Measurements from ENCODE around the gene PLXNC1. TPM values are rescaled to one million over a fixed set of nuclear protein-coding genes. Genes with fewer than 3 reads are reported as not detected.

PLXNC1 gene
- polyA plus RNA-seq, 3 donors from 2014 or later, result 2.3 to 3.3 (median 2.5) TPM

DNA sequence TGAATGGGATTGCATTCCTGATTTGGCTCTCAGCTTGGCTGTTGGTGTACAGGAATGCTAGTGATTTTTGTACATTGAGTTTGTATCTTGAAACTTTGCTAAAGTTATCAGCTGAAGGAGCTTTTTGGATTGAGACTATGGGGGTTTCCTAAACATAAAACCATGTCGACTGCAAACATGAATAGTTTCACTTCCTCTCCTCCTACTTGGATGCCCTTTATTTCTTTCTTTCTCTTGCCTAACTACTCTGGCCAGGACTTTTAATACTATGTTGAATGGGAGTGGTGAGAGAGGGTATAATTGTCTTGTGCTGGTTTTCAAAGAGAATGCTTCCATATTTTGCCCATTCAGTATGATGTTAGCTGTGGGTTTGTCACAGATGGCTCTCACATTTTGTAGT lies 169.8 kb downstream of the PLXNC1 start:
- Mint-ChIP-seq H3K36me3 (peaks cover 41 to 47% (median 47%) of the 10 kb centered on the region in 3 donors), H3K4me3 (no peak overlapping the region), H3K27ac (no peak overlapping the region), H3K27me3 (ENCODE audit: low read depth in 3 of 3) (peaks cover 0 to 2% (median 2%) of the 10 kb centered on the region in 3 donors), H3K9me3 (peaks cover 21 to 35% (median 27%) of the 10 kb centered on the region in 6 donors), H3K4me1 (no peaks in the 10 kb centered on the region)
- DNase-seq, result no peak

DNA sequence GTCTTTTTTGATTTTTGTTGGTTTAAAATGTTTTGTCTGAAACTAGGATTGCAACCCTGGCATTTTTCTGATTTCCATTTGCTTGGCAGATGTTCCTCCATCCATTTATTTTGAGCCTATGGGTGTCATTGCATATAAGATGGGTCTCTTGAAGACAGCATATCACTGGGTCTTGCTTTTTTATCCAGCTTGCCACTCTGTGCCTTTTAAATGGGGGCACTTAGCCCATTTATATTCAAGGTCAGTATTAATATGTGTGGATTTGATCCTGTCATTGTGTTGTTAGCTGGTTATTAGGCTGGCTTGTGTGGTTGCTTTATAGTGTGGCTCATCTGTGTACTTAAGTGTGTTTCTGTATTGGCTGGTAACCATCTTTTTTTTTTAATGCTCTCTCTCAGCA lies 171.7 kb downstream of the PLXNC1 start:
- H3K9me3 Mint-ChIP-seq, result peaks cover 21 to 35% (median 27%) of the 10 kb centered on the region in 6 donors
- no peak for DNase-seq
- H3K36me3 Mint-ChIP-seq, result peaks cover 48 to 60% (median 57%) of the 10 kb centered on the region in 3 donors
- no peak overlapping the region for H3K27ac Mint-ChIP-seq
- no peak overlapping the region for H3K4me3 Mint-ChIP-seq
- peaks cover 0 to 2% (median 0%) of the 10 kb centered on the region in 3 donors for H3K27me3 Mint-ChIP-seq (ENCODE audit: low read depth in 3 of 3)
- no peaks in the 10 kb centered on the region for H3K4me1 Mint-ChIP-seq

DNA sequence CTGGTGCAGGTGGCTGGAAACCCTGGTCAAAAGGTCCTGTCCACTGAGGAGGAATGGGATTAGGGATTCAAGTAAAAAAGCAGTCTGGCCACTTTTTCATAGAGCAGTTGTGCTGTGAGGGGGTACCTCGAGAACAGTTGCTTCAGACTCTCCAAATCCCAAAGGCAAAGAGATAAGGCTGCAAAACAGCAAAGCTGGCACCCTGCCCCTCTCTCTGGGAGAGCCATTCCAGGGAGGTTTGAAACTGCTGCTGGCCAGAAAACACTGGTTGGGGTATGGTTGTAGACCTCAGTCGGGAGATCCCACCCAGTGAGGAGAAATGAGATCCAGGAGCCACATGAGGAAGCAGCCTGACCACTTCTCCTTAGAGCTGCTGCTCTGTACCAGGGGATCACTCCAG lies 174.0 kb downstream of the PLXNC1 start:
- H3K27me3 Mint-ChIP-seq (ENCODE audit: low read depth in 3 of 3), result peaks cover 0 to 2% (median 1%) of the 10 kb centered on the region in 3 donors
- H3K9me3 Mint-ChIP-seq, result peaks cover 20 to 35% (median 27%) of the 10 kb centered on the region in 6 donors
- no peak for DNase-seq
- no peak overlapping the region for H3K4me3 Mint-ChIP-seq
- H3K36me3 Mint-ChIP-seq, result peaks cover 48 to 66% (median 57%) of the 10 kb centered on the region in 3 donors
- no peak overlapping the region for H3K27ac Mint-ChIP-seq
- no peaks in the 10 kb centered on the region for H3K4me1 Mint-ChIP-seq

DNA sequence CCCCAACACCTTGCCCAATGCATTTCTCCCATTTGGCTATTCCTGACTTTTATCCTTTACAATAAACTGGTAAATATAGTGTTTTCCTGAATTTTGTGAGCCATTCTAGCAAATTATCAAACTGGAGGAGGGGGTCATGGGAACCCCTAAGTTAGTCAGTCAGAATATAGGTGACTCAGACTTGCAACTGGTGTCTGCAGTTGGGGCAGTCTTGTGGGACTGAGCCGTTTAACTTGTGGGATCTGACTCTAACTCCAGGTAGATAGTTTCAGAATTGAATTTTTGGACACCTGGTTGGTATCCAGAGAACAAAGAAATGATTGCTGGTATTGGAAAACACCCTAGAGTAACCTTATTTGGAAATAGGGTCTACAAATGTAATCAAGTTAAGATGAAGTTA lies 177.9 kb downstream of the PLXNC1 start:
- Mint-ChIP-seq H3K36me3 (peaks cover 29 to 48% (median 39%) of the 10 kb centered on the region in 3 donors), H3K27me3 (ENCODE audit: low read depth in 3 of 3) (peaks cover 0 to 3% (median 1%) of the 10 kb centered on the region in 3 donors), H3K4me3 (no peak overlapping the region), H3K27ac (no peak overlapping the region), H3K4me1 (no peaks in the 10 kb centered on the region), H3K9me3 (peaks cover 2 to 4% (median 2%) of the 10 kb centered on the region in 6 donors)
- DNase-seq, result no peak

DNA sequence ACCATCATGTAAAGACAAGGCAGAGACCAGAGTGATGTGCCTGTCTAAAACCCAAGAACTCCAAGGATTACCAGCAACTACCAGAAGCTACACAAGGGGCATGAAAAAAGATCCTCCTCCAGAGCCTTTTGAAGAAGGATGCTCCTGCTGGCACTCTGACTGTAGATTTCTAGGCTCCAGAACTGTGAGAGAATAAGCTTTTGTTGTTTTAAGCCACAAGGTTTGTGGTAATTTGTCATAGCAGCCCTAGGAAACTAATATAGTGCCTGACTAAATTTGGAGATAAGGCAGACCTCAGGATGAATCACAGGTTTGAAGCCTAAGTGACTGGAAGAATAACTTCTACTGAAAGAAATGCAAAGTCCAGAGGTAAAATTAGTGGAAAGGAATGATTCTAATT lies 178.3 kb downstream of the PLXNC1 start:
- DNase-seq, result no peak
- Mint-ChIP-seq H3K4me3 (no peak overlapping the region), H3K9me3 (no peaks in the 10 kb centered on the region), H3K4me1 (no peaks in the 10 kb centered on the region), H3K27ac (no peak overlapping the region), H3K27me3 (ENCODE audit: low read depth in 3 of 3) (peaks cover 0 to 3% (median 0%) of the 10 kb centered on the region in 3 donors), H3K36me3 (peaks cover 28 to 47% (median 37%) of the 10 kb centered on the region in 3 donors)

DNA sequence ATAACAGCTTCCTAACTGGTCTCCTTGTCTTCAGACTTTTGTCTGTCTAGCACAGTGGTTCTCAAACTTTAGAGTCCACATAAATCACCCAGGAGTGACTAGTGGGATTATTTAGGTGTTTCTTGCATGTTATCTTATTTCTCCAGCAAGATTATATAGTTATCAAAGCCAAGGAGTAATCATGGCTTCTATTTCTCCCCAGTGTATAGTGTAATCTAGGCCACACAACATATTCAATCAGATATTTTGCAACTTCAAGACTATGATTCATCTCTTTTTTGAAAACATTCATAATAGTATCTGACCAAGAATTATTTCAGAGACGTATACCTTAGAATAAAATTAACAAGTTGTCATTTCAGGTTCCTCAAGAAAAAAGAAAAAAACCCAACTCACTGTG lies 179.4 kb downstream of the PLXNC1 start:
- H3K4me1 Mint-ChIP-seq, result no peaks in the 10 kb centered on the region

DNA sequence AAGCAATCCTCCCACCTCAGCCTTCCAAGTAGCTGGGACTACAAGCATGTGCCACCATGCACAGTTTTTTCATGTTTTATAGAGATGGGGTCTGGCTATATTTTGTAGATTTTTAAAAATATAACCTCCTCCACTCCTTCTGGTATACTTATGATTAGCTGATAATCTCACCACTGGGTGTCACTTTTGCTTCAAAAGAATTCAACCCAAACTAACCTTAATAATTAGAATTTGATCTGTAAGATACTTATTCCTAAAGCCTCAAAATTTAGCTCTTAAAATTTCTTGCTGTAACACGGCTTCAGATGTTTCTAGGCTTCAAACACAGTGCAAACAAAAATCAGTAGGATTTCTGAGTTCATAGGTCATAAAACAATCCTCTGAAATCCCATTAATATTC lies 181.0 kb downstream of the PLXNC1 start:
- H3K27ac Mint-ChIP-seq, result no peak overlapping the region
- no peaks in the 10 kb centered on the region for H3K4me1 Mint-ChIP-seq
- no peak overlapping the region for H3K4me3 Mint-ChIP-seq
- DNase-seq, result no peak
- H3K27me3 Mint-ChIP-seq (ENCODE audit: low read depth in 3 of 3), result peaks cover 0 to 3% (median 0%) of the 10 kb centered on the region in 3 donors
- peaks cover 20 to 43% (median 40%) of the 10 kb centered on the region in 3 donors for H3K36me3 Mint-ChIP-seq
- H3K9me3 Mint-ChIP-seq, result no peaks in the 10 kb centered on the region

More for the DNA sequence above, 179.4 kb downstream of the PLXNC1 start:
- H3K27me3 Mint-ChIP-seq (ENCODE audit: low read depth in 3 of 3), result peaks cover 0 to 3% (median 0%) of the 10 kb centered on the region in 3 donors
- DNase-seq, result no peak
- H3K4me3 Mint-ChIP-seq, result no peak overlapping the region
- no peaks in the 10 kb centered on the region for H3K9me3 Mint-ChIP-seq
- H3K36me3 Mint-ChIP-seq, result peaks cover 25 to 43% (median 40%) of the 10 kb centered on the region in 3 donors
- no peak overlapping the region for H3K27ac Mint-ChIP-seq

DNA sequence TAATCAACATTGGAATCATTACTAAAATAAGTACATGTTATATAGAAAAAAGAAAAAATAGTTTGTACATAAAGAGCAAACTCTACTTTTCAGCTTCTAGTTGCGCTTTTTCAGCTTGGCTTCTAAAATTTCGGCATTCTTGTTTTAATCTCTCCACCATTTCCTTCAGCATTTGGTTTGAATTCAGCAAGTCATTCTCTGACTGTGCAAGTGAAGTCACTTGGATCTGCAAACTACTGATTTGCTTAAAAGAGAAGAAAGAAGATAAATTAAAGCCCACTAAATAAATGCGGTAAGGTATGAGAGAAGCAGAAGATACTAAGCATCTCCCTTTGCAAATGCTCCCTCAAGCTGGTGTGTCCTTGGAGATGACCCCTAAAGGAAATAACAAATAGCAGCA lies 185.0 kb downstream of the PLXNC1 start:
- Mint-ChIP-seq H3K9me3 (no peaks in the 10 kb centered on the region), H3K36me3 (peaks cover 15 to 45% (median 35%) of the 10 kb centered on the region in 3 donors), H3K4me1 (no peaks in the 10 kb centered on the region), H3K27ac (no peak overlapping the region), H3K4me3 (no peak overlapping the region), H3K27me3 (ENCODE audit: low read depth in 3 of 3) (peaks cover 0 to 2% (median 1%) of the 10 kb centered on the region in 3 donors)
- DNase-seq, result no peak

DNA sequence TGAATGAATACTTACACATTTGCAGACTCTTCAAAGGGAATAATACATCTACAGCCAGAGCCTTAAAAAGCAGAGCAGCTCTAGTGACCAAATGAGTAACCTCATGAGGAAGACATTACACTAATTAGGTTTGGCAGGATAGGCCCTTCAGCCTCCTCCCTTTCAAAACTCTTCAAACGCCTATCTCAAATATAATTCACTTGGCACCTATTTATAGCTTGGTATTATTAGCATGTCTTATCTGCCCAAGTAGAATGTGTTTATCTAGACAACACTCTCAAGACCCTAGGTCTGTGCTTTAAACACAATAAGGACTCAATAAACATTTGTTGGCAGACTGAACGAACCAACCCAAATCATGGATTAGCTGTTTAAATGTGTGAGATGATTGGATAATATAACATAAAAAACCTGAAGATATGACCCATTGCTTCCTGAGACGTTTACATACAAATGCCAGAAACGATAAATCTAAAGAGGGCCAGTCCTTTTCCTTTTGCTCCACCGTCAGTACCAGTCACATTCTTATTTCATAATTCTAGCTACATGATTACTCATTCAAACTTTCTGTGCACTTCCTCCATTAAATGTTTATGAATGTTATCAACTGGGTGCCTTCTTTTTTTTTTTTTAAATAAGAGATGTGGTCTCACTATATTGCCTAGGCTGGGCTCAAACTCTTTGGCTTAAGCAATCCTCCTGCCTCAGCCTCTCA lies 188.0 kb downstream of the PLXNC1 start:
- H3K36me3 Mint-ChIP-seq, result peaks cover 12 to 43% (median 26%) of the 10 kb centered on the region in 3 donors
- H3K9me3 Mint-ChIP-seq, result no peaks in the 10 kb centered on the region
- H3K27me3 Mint-ChIP-seq (ENCODE audit: low read depth in 3 of 3), result peaks cover 0 to 2% (median 1%) of the 10 kb centered on the region in 3 donors
- no peak overlapping the region for H3K4me3 Mint-ChIP-seq
- no peak for DNase-seq
- H3K27ac Mint-ChIP-seq, result peak overlapping the region in 1 of 6 donors; percentile 28
- H3K4me1 Mint-ChIP-seq, result no peaks in the 10 kb centered on the region

DNA sequence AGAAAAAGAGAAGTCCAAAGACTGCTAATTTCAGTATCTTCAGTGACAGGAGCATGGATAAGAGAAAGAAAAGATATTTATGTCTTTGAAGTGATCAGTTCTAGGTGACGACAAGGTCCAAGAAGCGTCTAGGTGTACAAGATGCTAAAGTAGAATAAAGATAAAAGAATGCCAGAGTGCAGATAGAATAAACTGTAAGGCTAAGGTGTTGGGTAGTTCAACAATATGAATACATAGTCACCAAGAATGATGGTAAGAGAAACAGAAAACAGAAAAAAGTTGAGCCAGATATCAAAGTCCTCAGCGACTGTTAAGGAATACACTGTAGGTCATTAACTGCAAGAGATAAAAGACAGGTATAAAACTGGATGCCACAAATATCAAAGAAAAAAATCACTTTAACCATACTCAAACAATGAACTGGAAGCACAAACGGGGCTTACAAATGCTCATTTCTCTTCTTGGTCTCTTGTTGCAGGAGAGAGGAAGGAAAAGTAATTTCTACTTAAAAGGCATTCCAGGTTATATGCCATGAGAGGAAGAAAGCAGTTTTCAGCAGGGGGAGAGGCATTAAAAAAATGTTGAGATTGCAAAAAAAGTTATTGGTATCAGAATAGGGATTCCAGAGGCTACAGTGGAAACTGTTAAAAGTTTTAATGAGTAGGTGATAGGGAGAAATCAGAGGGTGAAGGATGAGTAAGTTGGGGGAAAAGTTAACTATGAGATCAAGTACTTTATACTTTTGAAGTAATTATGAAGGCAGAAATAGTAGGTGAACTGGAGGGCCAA lies 189.8 kb downstream of the PLXNC1 start:
- H3K9me3 Mint-ChIP-seq, result peaks cover 0 to 2% (median 0%) of the 10 kb centered on the region in 6 donors
- H3K27me3 Mint-ChIP-seq (ENCODE audit: low read depth in 3 of 3), result peaks cover 0 to 2% (median 1%) of the 10 kb centered on the region in 3 donors
- H3K36me3 Mint-ChIP-seq, result peaks cover 7 to 39% (median 23%) of the 10 kb centered on the region in 3 donors
- H3K4me1 Mint-ChIP-seq, result no peaks in the 10 kb centered on the region
- H3K4me3 Mint-ChIP-seq, result no peak overlapping the region
- no peak for DNase-seq
- no peak overlapping the region for H3K27ac Mint-ChIP-seq

DNA sequence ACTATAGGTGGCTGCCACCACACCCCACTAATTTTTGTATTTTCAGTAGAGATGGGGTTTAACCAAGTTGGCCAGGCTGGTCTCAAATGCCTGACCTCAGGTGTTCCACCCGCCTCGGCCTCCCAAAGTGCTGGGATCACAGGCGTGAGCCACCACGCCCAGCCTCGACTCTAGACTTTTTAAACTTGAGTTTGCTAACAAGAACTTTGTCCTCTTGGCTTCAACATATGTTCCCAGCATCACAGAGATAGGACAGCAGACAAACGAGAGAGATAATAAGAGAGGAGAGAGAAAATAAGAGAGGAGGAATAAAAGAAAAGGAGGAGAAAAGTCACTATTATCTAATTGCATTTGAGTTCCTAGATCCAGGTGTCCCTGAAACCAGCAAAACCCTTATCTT lies 192.2 kb downstream of the PLXNC1 start:
- Mint-ChIP-seq H3K9me3 (peaks cover 0 to 2% (median 0%) of the 10 kb centered on the region in 6 donors), H3K4me1 (no peaks in the 10 kb centered on the region), H3K36me3 (peaks cover 4 to 44% (median 27%) of the 10 kb centered on the region in 3 donors), H3K27me3 (ENCODE audit: low read depth in 3 of 3) (peaks cover 0 to 4% (median 2%) of the 10 kb centered on the region in 3 donors), H3K27ac (no peak overlapping the region), H3K4me3 (no peak overlapping the region)
- DNase-seq, result no peak

DNA sequence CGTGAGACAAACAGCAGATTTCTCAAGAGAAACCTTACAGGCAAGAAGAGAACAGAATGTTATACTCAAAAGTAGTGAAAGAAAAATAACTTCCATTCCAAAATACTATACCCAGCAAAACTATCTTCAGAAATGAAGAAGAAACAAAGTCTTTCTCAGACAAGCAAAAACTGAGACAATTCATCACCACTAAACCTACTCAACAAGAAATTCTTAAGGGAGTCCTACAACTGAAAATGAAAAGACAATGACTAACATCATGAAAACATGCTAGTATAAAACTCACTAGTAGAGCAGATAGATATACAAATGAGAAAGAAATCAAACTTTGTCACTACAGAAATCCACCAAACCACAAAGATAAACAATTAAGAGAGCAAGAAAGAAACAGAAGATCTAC lies 204.8 kb downstream of the PLXNC1 start:
- H3K4me3 Mint-ChIP-seq, result peak overlapping the region; percentile 1 to 44 (median 29)
- DNase-seq, result no peak
- peak overlapping the region; percentile 2 to 93 (median 64) for H3K27ac Mint-ChIP-seq
- H3K4me1 Mint-ChIP-seq, result peaks cover 19 to 23% of the 10 kb centered on the region in 2 donors
- peaks cover 0 to 2% (median 0%) of the 10 kb centered on the region in 3 donors for H3K27me3 Mint-ChIP-seq (ENCODE audit: low read depth in 3 of 3)
- H3K36me3 Mint-ChIP-seq, result peaks cover 34 to 60% (median 57%) of the 10 kb centered on the region in 3 donors
- H3K9me3 Mint-ChIP-seq, result peaks cover 24 to 63% (median 52%) of the 10 kb centered on the region in 6 donors

Data from immature natural killer cell (primary cell).